T-cell (primary cell): ENCODE data around the gene JARID2. TPM values are rescaled to one million over a fixed set of nuclear protein-coding genes. Genes with fewer than 3 reads are reported as not detected.

Experiments used
- ATAC-seq, 4 experiments: fragments of 200-7000 bp in 3 of 4; fragments of 150-1000 bp in 1 of 4; cut with Tn5 transposase; replicated peaks in 1 of 4; 1 replicate in 3 of 4; 2 replicates in 1 of 4; pipeline ENCODE4 v1.10.0; 2021; ENCODE audit warnings: moderate library complexity in 3 of 4, mild to moderate bottlenecking in 2 of 4, moderate number of reproducible peaks in 1 of 4
- CTCF ChIA-PET, 2 donors: fragments of 300-600 bp; sonication (Branson Sonifier 250); formaldehyde crosslinking; loops; one replicate each; lab custom pipeline; 2022; ENCODE audit warnings: antibody characterized with exemption in 2 of 2; lab: Charles Lee
- POLR2A ChIA-PET, 2 donors: fragments of 300-600 bp; sonication (Branson Sonifier 250); formaldehyde crosslinking; loops; one replicate each; lab custom pipeline; 2022; ENCODE audit warnings: antibody characterized with exemption in 2 of 2; lab: Charles Lee
- DNase-seq, 35 experiments: peaks; one replicate each; pipeline versions ENCODE4 v3.0.0 to v3.0.0-alpha.2; 2013 to 2023
- H3K27ac ChIP-seq: one replicate; pipeline ENCODE4 v1.5.1; 2013; ENCODE audit warnings: low read length
- H3K27me3 ChIP-seq, 2 experiments: replicated peaks in 1 of 2; 1 replicate in 1 of 2; 2 replicates in 1 of 2; pipeline versions ENCODE4 v1.6.1 to v1.7.0; 2013; ENCODE audit warnings: low read length in 1 of 2, mixed read lengths in 1 of 2; ENCODE audit not compliant: control insufficient read depth in 2 of 2, insufficient read depth in 2 of 2; ENCODE audit errors: extremely low read depth in 1 of 2
- H3K36me3 ChIP-seq, 2 donors: 1 replicate in 1 of 2; 2 replicates in 1 of 2; pipeline versions ENCODE4 v1.6.1 to v1.7.0; 2013; ENCODE audit warnings: low read length in 1 of 2; ENCODE audit not compliant: control insufficient read depth in 2 of 2, insufficient read depth in 1 of 2; ENCODE audit errors: extremely low read depth in 1 of 2
- H3K4me1 ChIP-seq, 2 experiments: 1 replicate in 1 of 2; 2 replicates in 1 of 2; pipeline versions ENCODE4 v1.6.1 to v1.7.0; 2013; ENCODE audit warnings: low read length in 2 of 2, mixed read lengths in 1 of 2; ENCODE audit not compliant: insufficient read depth in 2 of 2, control insufficient read depth in 1 of 2; ENCODE audit errors: extremely low read depth in 1 of 2
- H3K4me3 ChIP-seq, 2 donors: 1 replicate in 1 of 2; 2 replicates in 1 of 2; pipeline versions ENCODE4 v1.5.1 to v1.7.0; 2013; ENCODE audit warnings: mild to moderate bottlenecking in 2 of 2, low read length in 1 of 2, moderate library complexity in 1 of 2; ENCODE audit not compliant: control insufficient read depth in 1 of 2; ENCODE audit errors: extremely low read depth in 1 of 2
- H3K9me3 ChIP-seq: 2 replicates; pipeline ENCODE4 v1.7.0; 2013
- H3K27ac Mint-ChIP-seq, 2 donors: one replicate each; pipeline ENCODE4 v1.8.0; 2020 to 2021; ENCODE audit warnings: mild to moderate bottlenecking in 2 of 2, mixed read lengths in 2 of 2
- H3K27me3 Mint-ChIP-seq, 2 donors: one replicate each; pipeline ENCODE4 v1.8.0; 2021 to 2022; ENCODE audit warnings: mixed read lengths in 2 of 2
- H3K36me3 Mint-ChIP-seq: one replicate; pipeline ENCODE4 v1.8.0; 2021; ENCODE audit warnings: mixed read lengths
- H3K4me1 Mint-ChIP-seq, 3 donors: one replicate each; pipeline ENCODE4 v1.8.0; 2020 to 2022; ENCODE audit warnings: mixed read lengths in 3 of 3, mild to moderate bottlenecking in 1 of 3
- H3K4me3 Mint-ChIP-seq, 3 donors: one replicate each; pipeline ENCODE4 v1.8.0; 2020 to 2022; ENCODE audit warnings: mild to moderate bottlenecking in 3 of 3, mixed read lengths in 3 of 3, moderate library complexity in 3 of 3
- H3K9me3 Mint-ChIP-seq, 3 donors: one replicate each; pipeline ENCODE4 v1.8.0; 2020 to 2022; ENCODE audit warnings: mixed read lengths in 3 of 3
- WGBS: methylation state at CpG from one replicate; pipeline ENCODE4 v1.1.5; 2013; ENCODE audit warnings: missing lambda C conversion rate; ENCODE audit not compliant: insufficient coverage; 5-methylcytosine and 5-hydroxymethylcytosine counted together
- total RNA-seq, 35 experiments: library from RNA in 6 of 35; stranded (reverse) in 6 of 35; fragments of 120-200 nt in 1 of 35; gene quantifications; one replicate each; pipeline versions ENCODE4 v1.2.1 to v1.2.4 and lab custom pipeline; 2013 to 2026

Gene JARID2
- total RNA-seq, 5 donors from 2014 or later (not counting 1 experiment from before 2014, with no cell fraction given): 19.8 to 27.9 (median 21.6) TPM

GRCh38 chr6:15544321-15544900, 298.5 kb downstream of the JARID2 start:
- CTCF ChIA-PET: interaction anchor here in 1 of 2 donors (0.6 kb wide), 1 partner anchor 41 kb away, joined by 3 read pairs; no protein-coding TSS in a partner anchor
- H3K9me3 Mint-ChIP-seq: no peaks in the 10 kb centered on the region
- ATAC-seq (no peak), DNase-seq (no peak)
- POLR2A ChIA-PET: interaction anchor here in 1 of 2 donors (0.5 kb wide), 1 partner anchor 314 kb away, joined by 3 read pairs; no protein-coding TSS in a partner anchor
- H3K4me3 Mint-ChIP-seq: no peak overlapping the region
- Histone ChIP-seq H3K27me3 (no peaks in the 10 kb centered on the region), H3K9me3 (no peaks in the 10 kb centered on the region), H3K36me3 (no peaks in the 10 kb centered on the region), H3K27ac (no peak overlapping the region), H3K4me3 (no peak overlapping the region), H3K4me1 (no peaks in the 10 kb centered on the region)
- no peaks in the 10 kb centered on the region for H3K27me3 Mint-ChIP-seq
- WGBS: 93% methylated on average over 2 of the region's 4 CpGs
- peaks cover 6 to 8% (median 8%) of the 10 kb centered on the region in 3 donors for H3K4me1 Mint-ChIP-seq
- H3K36me3 Mint-ChIP-seq: peaks cover 8% of the 10 kb centered on the region
- H3K27ac Mint-ChIP-seq: no peak overlapping the region

- Histone ChIP-seq H3K27me3 (no peaks in the 10 kb centered on the region), H3K36me3 (no peaks in the 10 kb centered on the region), H3K4me3 (no peak overlapping the region), H3K4me1 (no peaks in the 10 kb centered on the region), H3K27ac (no peak overlapping the region), H3K9me3 (no peaks in the 10 kb centered on the region)
- ChIA-PET POLR2A (no interaction called here), CTCF (interaction anchor here in 1 of 2 donors (0.6 kb wide), 1 partner anchor 757 kb away, joined by 5 read pairs; no protein-coding TSS in a partner anchor)
- Mint-ChIP-seq H3K27ac (no peak overlapping the region), H3K27me3 (no peaks in the 10 kb centered on the region), H3K4me3 (no peak overlapping the region), H3K9me3 (no peaks in the 10 kb centered on the region), H3K4me1 (peaks cover 11 to 17% (median 16%) of the 10 kb centered on the region in 3 donors), H3K36me3 (peaks cover 5% of the 10 kb centered on the region)
- WGBS: 80% methylated on average over 1 of the region's 5 CpGs
- ATAC-seq (no peak), DNase-seq (no peak)
Observed at GRCh38 chr6:15546591-15546990, 300.7 kb downstream of the JARID2 start.

GRCh38 chr6:15547400-15547799, 301.5 kb downstream of the JARID2 start:
- Histone ChIP-seq H3K27ac (no peak overlapping the region), H3K27me3 (no peaks in the 10 kb centered on the region), H3K4me3 (no peak overlapping the region), H3K36me3 (no peaks in the 10 kb centered on the region), H3K4me1 (no peaks in the 10 kb centered on the region), H3K9me3 (no peaks in the 10 kb centered on the region)
- CTCF ChIA-PET: interaction anchor here in 1 of 2 donors (0.7 kb wide), 1 partner anchor 1451 kb away, joined by 3 read pairs; no protein-coding TSS in a partner anchor
- DNase-seq (no peak), ATAC-seq (no peak)
- POLR2A ChIA-PET: interaction anchor here in 1 of 2 donors (0.6 kb wide), 1 partner anchor 1366 kb away, joined by 5 read pairs; no protein-coding TSS in a partner anchor
- no peak overlapping the region for H3K4me3 Mint-ChIP-seq
- H3K27ac Mint-ChIP-seq: no peak overlapping the region
- H3K27me3 Mint-ChIP-seq: no peaks in the 10 kb centered on the region
- no peaks in the 10 kb centered on the region for H3K9me3 Mint-ChIP-seq
- H3K4me1 Mint-ChIP-seq: peaks cover 17 to 23% (median 22%) of the 10 kb centered on the region in 3 donors
- 100% methylated on average over 4 of the region's 5 CpGs for WGBS
- peaks cover 5% of the 10 kb centered on the region for H3K36me3 Mint-ChIP-seq

- Mint-ChIP-seq H3K9me3 (no peaks in the 10 kb centered on the region), H3K27ac (no peak overlapping the region), H3K36me3 (no peaks in the 10 kb centered on the region), H3K27me3 (no peaks in the 10 kb centered on the region), H3K4me1 (peaks cover 23 to 35% (median 28%) of the 10 kb centered on the region in 3 donors), H3K4me3 (no peak overlapping the region)
- ATAC-seq (no peak), DNase-seq (no peak)
- no peak overlapping the region for H3K27ac ChIP-seq
- no peaks in the 10 kb centered on the region for H3K27me3 ChIP-seq
- H3K9me3 ChIP-seq: no peaks in the 10 kb centered on the region
- no peak overlapping the region for H3K4me3 ChIP-seq
- 95% methylated on average over 5 of the region's 14 CpGs for WGBS
- ChIA-PET POLR2A (no interaction called here), CTCF (no interaction called here)
- H3K36me3 ChIP-seq: no peaks in the 10 kb centered on the region
- no peaks in the 10 kb centered on the region for H3K4me1 ChIP-seq
Observed at GRCh38 chr6:15549371-15549770, 303.5 kb downstream of the JARID2 start.

- WGBS: no CpG with 5 or more reads among the region's 2 CpGs
- Mint-ChIP-seq H3K27ac (no peak overlapping the region), H3K27me3 (no peaks in the 10 kb centered on the region), H3K4me1 (peaks cover 26 to 42% (median 31%) of the 10 kb centered on the region in 3 donors), H3K4me3 (no peak overlapping the region), H3K9me3 (no peaks in the 10 kb centered on the region), H3K36me3 (no peaks in the 10 kb centered on the region)
- Histone ChIP-seq H3K9me3 (no peaks in the 10 kb centered on the region), H3K27ac (no peak overlapping the region), H3K4me3 (no peak overlapping the region), H3K36me3 (no peaks in the 10 kb centered on the region), H3K27me3 (no peaks in the 10 kb centered on the region), H3K4me1 (no peaks in the 10 kb centered on the region)
- CTCF ChIA-PET: no interaction called here
- POLR2A ChIA-PET: no interaction called here
- ATAC-seq: no peak
- no peak for DNase-seq
Observed at GRCh38 chr6:15550546-15551123, 304.8 kb downstream of the JARID2 start.

- no peak overlapping the region for H3K4me3 ChIP-seq
- Mint-ChIP-seq H3K27ac (no peak overlapping the region), H3K36me3 (no peaks in the 10 kb centered on the region), H3K27me3 (no peaks in the 10 kb centered on the region), H3K9me3 (no peaks in the 10 kb centered on the region), H3K4me1 (peaks cover 26 to 42% (median 31%) of the 10 kb centered on the region in 3 donors), H3K4me3 (no peak overlapping the region)
- ATAC-seq (no peak), DNase-seq (no peak)
- H3K9me3 ChIP-seq: no peaks in the 10 kb centered on the region
- POLR2A ChIA-PET: no interaction called here
- no peaks in the 10 kb centered on the region for H3K27me3 ChIP-seq
- CTCF ChIA-PET: no interaction called here
- H3K36me3 ChIP-seq: no peaks in the 10 kb centered on the region
- WGBS: 100% methylated on average over 5 of the region's 7 CpGs
- H3K4me1 ChIP-seq: no peaks in the 10 kb centered on the region
- H3K27ac ChIP-seq: no peak overlapping the region
Observed at GRCh38 chr6:15551262-15551661, 305.4 kb downstream of the JARID2 start.
